GM21390 (cell line): Measurements from ENCODE around the gene DLX3.

Source experiments
- ATAC-seq: cut with Tn5 transposase; IDR thresholded peaks from one replicate; pipeline ENCODE4 v1.9.1; 2021; ENCODE audit not compliant: unreplicated experiment

Gene DLX3

GRCh38 chr17:49973271-49973615 lies 21.8 kb downstream of the DLX3 start:
- no peak for ATAC-seq

GRCh38 chr17:49972486-49973270 lies 22.3 kb downstream of the DLX3 start:
- ATAC-seq = no peak

GRCh38 chr17:49971848-49972485 lies 23.1 kb downstream of the DLX3 start:
- ATAC-seq = no peak

- ATAC-seq = no peak
Observed at GRCh38 chr17:49971199-49971847, 23.7 kb downstream of the DLX3 start.

GRCh38 chr17:49970498-49970897 lies 24.5 kb downstream of the DLX3 start:
- no peak for ATAC-seq

GRCh38 chr17:49969795-49970389 lies 25.1 kb downstream of the DLX3 start:
- ATAC-seq = no peak

GRCh38 chr17:49969134-49969759 lies 25.8 kb downstream of the DLX3 start, which contains the start of gene DLX4:
Gene DLX4, plus strand, starts transcription at chr17:49969190. Its CDS starts 279 bp downstream, at chr17:49969469.
- ATAC-seq = no peak

GRCh38 chr17:49968405-49969133 lies 26.5 kb downstream of the DLX3 start:
- peak; percentile 53 for ATAC-seq

- no peak for ATAC-seq
Observed at GRCh38 chr17:49967621-49968404, 27.2 kb downstream of the DLX3 start.

GRCh38 chr17:49967205-49967604 lies 27.8 kb downstream of the DLX3 start:
- ATAC-seq = no peak

GRCh38 chr17:49966767-49967166 lies 28.3 kb downstream of the DLX3 start:
- no peak for ATAC-seq

- ATAC-seq = no peak
Observed at GRCh38 chr17:49965524-49965909, 29.5 kb downstream of the DLX3 start.

GRCh38 chr17:49964769-49965523 lies 30.1 kb downstream of the DLX3 start:
- ATAC-seq = no peak

- no peak for ATAC-seq
Observed at GRCh38 chr17:49964303-49964768, 30.7 kb downstream of the DLX3 start.

- ATAC-seq = no peak
Observed at GRCh38 chr17:49963626-49964302, 31.3 kb downstream of the DLX3 start.

- ATAC-seq = no peak
Observed at GRCh38 chr17:49963309-49963625, 31.8 kb downstream of the DLX3 start.

GRCh38 chr17:49962599-49963308 lies 32.3 kb downstream of the DLX3 start:
- ATAC-seq = no peak
